Measurements from ENCODE around the gene PLEKHM1.

PLEKHM1 gene

GRCh38 chr17:45386178-45386577, 104.3 kb downstream of the PLEKHM1 start:
- no peaks in the 10 kb centered on the region for H3K36me3 ChIP-seq (ENCODE audit: control insufficient read depth, insufficient read depth, low read length)
- DNase-seq (ENCODE audit: low read depth, low spot score) = no peak
- no peaks in the 10 kb centered on the region for H3K9me3 ChIP-seq (ENCODE audit: control insufficient read depth, insufficient read depth, low read length)
- peaks cover 2% of the 10 kb centered on the region; the same call in 1 of the 2 replicates for H3K4me1 ChIP-seq (ENCODE audit: control insufficient read depth, insufficient read depth, low read length)
- H3K27me3 ChIP-seq (ENCODE audit: control insufficient read depth, insufficient read depth, low read length) = no peaks in the 10 kb centered on the region
- WGBS (ENCODE audit: insufficient coverage, insufficient read length) = no CpG with 5 or more reads among the region's 4 CpGs
- no peak overlapping the region for H3K4me3 ChIP-seq (ENCODE audit: low read length)
- H3K27ac ChIP-seq (ENCODE audit: low read length) = no peak overlapping the region

Measured in iPS DF 6.9 (cell line).